NCI-H1417 treated with DMSO at 0.1 percent for 48 hours (cell line): ENCODE results near the gene SHC2.
"Not testable (repeated sequence)": the region's sequence is repeated elsewhere in the genome, so short reads cannot be mapped to it uniquely, and the experiment has no call there.

ENCODE experiments used
- DNase-seq: peaks from one replicate; lab custom pipeline; 2025; lab: John Stamatoyannopoulos, UW

SHC2 gene

DNA sequence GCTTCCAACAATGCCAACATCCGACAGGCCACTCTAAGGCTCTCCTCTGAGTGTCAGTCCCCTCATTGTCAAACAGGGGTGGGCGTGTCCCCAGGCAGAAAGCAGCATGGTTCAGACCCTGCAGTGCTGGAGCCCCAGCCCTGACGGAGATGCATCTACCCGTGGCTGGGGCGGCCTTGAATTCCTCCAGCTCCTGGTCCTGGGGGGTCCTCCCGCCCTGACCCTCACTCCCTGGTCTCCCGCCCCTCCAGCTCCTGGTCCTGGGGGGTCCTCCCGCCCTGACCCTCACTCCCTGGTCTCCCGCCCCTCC, 38.0 kb downstream of the SHC2 start:
- DNase-seq, result not testable (repeated sequence)

DNA sequence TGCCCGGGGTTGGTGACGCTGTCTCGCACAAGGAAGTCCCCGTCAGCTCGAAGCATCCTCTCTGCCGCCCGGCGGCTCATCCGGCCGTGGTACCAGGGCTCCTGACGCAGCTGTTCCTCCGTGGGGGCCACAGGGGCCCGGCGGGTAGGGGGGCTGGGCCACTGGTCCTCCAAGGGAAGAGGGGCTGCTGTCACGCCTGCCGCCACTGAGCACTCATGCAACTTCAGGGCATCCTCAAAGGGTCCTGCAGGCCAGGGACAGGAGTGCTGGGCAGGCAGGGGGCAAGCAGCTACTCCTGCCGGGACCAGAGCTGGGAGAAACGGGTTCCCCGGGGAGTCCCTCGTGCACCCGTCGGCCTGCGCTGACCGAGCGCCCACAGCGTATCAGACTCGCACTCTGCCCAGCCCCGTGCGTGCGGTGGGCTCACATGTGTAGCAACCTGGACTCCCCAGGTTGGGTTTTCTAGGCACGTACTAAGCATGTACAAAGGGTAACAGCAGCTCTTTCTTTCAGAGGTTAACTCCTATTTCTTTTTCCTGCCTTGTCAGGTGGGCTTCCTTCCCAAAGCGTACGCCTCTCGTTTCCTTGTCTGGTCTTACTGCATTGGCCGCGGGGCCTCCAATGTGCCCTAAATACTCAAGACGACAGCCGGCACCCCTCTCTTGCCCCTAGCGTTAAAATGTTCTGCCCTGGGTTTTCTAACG, 38.5 kb downstream of the SHC2 start:
- no peak for DNase-seq

DNA sequence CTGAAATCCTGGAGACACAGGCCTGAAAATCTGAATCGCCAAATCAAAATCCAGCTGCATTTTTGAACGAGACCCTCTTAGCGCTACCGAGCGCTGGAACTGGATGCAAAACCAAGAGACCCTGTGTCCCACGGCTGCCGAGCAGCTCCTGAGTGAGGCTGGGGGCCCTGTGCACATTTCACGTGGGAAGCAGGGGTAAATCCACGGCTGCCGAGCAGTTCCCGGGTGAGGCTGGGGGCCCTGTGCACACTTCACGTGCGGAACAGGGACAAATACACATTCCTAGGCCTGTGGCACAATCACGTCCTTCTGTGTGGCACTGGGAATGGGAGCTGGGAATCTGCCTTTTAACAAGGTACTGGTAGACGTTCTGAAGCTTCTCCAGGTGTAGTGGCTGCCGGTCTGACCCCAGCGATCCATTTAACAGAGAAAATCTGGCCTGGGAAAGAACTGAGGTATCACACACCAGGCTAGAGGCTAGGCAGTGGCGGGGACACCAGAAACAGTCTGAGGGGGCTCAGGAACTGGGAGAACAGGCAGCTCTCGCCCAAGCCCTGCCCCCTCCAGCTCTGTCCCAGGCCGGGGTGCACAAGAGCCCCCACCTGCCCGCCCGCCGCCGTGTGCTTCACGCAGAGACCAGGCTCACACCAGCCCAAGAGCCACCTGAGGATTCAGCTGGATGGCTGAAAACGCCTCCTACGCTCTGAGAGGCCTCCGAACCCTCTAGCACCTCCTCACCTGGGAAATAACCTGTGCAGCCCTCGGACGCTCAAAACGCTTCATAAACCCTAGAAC, 40.9 kb downstream of the SHC2 start:
- no peak for DNase-seq

DNA sequence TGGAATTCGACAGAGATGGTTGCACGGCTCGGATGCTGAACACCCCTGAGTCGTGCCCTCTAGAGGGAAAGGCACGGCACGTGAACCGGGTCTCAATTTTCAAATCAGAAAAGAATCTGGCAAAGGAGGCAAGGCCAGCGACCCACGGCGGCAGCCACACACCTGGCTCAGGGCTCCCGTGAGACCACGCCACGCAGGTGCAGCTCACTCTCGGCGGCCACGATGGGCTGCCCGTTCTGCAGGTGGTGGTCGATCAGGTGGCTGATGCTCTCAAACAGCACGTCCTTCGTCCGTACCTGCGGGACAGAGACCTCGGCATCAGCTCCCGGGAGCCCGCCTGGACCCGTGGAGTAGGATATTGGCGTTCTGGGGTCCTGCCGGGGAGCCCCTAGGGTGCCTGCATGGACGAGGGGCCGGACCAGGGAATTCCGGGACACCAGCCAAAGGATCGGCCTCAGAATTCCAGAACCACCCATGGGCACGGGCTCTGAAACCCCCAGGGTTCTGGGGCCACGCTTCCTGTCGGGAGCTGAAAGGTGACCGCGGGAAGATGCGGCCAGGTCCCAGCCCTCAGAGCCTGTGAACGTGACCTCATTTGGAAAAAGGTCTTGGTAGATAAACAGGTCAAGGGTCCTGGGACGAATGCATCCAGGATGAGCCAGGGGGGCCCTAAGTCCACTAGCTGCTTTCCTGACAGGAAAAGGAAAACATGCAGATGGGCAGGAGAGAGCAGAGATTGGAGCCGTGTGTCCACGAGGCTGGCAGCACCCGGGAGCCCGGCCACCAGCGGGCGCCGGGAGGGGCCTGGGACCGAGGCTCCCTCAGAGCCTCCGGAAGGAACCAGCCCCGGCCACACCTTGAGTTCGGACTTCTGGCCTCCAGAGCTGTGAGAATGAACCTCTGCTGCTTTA, 41.8 kb downstream of the SHC2 start:
- DNase-seq, result no peak

DNA sequence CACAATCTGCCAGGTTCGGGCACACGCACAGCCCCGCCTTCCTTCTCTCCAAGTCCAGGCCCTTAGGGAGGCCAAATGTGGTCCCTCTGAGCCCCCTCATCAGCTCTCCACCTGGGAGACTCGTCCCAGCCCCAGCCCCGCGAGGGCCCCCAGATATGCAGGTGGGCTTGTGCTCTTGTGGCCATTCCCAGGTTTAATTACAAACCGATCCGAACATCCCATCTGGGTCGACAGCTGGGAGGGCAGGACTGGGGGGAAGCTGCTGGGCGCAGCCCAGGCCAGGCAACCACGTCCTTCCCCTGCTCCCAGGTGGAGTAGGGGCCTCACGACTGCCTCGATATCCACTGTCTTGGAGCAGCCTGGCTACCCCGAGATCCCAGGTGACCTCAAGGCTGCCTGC, 44.4 kb downstream of the SHC2 start:
- no peak for DNase-seq

DNA sequence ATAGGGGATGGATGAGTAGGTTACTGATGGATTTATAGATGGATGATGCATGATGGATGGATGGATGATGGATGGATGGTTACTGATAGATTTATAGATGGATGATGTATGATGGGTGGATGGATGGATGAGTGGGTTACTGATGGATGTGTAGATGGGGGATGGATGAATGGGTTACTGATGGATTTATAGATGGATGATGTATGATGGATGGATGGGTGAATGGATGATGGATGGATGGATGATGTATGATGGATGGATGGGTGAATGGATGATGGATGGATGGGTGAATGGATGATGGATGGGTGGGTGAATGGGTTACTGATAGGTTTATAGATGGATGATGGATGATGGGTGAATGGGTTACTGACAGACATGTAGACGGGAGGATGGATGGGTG, 45.5 kb downstream of the SHC2 start:
- DNase-seq, result no peak

DNA sequence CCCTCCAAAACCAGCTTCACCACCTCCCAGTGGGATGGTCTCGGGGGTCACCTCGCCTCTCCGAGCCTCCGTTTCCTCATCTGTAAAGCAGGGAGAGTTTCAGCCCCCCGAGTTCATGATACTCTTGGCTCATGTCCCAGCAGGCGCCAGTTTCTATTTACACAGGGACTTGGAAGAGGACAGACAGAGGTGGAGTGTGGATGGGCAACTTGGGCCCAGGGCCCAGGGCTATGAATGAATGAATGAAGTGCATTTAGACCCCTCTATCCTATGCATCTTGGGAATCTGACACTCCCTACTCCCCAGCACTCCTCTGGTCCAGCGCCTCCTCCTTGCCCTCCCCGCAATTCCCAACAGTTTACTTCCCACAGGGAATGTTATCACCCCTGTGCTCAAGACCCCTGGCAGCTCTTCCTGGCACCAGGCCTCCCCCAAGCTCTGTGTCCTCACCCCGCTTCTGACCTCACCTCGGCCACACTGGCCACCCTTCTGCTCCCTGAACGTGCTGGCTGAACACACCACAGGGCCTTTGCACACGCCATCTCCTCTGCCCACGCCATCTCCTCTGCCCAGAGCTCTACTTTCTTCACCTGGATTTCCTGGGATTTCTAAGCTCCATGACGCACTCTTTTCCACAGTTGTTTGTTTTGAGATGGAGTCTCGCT, 46.9 kb downstream of the SHC2 start:
- DNase-seq, result no peak

DNA sequence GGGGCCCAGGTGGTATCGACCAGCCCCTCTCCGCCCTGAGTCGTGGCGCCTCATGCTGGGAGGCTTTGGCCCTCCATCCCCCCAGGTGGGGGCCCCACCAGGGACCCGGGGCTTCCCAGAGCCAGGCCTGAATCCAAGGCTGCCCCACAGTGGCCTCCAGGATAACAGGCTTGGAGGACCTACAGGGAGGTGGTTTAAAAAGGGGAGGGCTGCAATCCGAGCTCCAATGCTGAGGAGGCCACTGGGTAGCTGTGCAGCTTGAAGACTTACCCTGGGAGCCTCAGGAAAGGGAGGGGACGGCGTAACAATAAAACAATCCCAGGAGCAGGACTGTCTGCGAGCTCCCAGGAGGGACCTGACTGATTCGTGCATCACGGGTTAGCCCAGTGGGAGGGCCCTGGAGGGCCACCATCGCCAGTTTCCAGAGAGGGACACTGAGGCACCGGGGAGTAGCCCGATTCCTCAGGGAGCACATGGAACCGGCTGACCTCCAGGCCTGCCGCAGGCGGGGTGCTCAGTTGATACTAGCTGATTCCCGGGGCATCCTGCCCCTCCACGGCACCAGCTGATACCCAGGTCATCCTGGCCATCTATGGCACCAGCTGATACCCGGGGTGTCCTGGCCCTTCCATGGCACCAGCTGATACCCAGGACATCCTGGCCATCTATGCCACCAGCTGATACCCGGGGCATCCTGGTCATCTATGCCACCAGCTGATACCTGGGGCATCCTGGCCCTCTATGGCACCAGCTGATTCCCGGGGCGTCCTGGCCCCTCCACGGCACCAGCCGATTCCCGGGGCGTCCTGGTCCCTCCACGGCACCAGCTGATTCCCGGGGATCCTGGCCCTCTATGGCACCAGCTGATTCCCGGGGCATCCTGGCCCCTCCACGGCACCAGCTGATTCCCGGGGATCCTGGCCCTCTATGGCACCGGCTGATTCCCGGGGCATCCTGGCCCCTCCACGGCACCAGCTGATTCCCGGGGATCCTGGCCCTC, 48.2 kb downstream of the SHC2 start:
- no peak for DNase-seq

DNA sequence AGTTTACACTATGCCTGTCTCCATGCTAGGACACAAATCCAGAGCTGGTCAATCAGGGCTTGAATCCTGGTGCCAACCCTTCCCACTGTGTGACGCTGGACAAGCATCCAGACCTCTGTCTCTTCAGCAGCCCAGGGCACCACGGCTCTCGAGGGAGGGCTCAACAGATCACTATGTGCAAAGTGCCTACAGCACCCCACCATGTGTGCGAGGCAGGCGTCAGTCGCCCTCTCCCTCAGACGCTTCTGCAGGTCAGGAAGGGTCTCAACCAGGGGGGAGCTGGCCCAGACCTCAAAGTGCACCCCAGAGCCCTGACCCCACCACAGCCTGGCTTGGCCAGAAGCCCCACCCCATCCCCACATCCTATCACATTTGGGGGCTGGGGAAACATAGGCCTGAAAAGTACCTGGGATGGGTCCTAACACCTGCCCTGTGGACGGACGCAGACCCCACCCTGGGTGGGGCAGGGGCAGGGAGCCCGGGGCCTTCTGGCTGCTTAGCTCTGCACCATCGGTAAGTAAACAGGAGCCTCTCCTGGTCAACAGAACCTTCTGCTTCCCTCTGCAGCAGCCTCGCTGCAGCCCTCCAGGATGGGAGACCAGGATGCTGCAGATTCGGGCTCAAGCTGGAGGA, 49.0 kb downstream of the SHC2 start:
- no peak for DNase-seq

DNA sequence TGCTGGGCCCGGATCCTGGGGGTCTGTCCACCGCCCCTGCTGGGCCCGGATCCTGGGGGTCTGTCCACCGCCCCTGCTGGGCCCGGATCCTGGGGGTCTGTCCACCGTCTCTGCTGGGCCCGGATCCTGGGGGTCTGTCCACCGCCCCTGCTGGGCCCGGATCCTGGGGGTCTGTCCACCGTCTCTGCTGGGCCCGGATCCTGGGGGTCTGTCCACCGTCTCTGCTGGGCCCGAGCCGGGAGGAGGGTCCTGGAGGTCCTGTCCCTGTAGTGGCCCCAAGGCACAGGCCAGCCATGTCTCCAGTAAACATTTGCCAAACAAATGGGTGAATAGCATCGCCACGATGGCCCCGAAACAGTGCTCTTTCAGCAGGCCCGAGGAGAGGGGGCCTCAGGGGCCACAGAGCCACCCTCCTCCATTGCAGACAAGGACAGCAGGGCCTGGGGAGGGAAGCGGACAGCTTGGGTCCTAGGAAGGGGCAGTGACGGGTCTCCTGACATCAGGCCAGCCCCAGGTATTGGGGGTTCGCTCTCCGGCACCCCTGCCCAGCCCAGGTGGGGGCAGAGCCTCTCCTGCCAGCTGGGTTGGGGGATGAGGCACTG, 49.6 kb downstream of the SHC2 start:
- not testable (repeated sequence) for DNase-seq

DNA sequence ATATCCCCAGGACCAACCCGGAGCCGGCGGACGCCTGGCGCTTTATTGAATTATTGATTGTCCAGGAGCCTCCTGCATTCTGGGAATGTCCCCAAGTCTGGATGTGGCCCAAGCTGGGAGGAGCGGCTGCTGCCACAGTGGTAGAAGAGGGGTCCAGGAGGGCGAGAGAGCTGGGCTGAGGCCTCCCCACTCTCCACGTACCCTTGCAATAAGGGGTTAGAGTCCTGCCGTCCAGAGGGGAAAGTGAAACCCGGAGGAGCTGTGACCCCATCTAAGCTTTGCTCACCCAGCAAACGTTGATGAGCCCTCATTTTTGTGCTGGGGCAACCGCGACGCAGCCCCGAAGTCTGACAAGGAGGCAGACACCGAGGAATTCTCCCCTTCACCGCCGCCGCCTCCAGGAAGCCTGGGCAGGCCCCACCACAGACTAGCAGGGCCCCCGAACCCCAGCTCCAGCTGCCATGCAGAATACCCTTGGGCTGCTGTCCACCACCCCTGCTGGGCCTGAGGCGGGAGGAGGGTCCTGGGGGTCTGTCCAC, 50.5 kb downstream of the SHC2 start:
- DNase-seq, result no peak

DNA sequence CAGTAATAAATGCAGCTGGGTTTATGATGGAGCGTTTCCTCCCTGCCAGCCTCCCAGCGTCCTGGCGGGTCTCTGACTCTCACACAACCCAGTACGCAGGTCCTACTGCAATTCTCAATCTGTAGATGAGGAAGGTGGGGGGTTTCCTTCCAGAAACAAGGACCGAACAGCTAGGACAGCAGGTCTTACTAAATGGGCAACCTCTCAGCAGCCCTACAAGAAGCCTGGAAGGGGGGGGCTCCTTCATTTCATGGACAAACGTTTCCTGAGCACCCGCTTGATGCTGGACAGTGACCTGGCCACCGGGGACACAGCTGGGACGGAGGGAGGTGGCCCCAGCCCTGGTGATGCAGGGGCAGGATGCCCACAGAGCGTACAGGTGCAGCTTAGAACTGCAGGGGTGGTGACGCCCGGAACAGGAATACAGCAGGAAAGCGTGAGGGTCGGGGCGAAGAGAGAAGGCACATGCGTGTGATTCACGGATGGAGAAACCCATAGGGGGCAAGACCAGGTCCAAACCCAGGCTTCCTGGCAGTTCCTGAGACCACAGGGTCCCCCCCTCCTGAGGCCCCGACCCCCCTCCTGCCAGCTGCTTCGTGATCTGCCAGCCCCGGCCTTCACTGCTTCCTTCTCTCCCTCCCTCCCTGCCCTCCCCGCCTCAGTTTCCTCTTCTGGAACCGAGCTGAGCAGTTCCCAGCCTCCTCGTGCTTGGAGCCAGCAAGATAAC, 51.2 kb downstream of the SHC2 start:
- DNase-seq, result no peak

DNA sequence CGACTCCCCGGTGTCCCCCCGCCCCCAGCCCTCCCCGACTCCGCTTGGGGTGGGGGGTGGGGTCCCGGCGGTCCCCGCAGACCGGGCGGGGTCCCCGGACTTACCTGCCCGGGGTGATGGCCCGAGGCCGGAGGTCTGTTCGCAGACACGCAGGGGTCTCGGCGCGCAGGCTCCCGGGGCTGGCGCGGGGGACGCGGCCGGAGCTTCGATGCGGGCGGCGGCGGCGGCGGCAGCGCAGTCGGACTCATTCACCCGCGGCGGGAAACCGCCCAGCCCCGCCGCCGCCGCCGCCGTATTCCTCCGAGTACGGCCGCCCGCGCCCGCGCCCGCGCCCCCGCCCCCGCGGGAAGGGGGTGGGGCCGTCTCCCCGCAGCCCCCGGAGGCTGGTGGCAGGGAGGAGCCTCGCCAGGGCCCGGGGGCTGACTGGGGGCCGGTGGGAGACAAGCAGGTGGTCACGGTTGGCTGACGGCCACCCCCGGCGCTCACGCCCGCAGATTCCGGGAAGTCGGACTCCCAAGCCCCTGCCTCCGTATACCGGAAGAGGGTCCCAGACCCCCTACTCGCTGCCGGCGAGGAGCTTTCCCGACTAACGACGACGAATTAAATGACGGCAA, 51.8 kb downstream of the SHC2 start, which contains the start of gene C2CD4C:
TSS of gene C2CD4C (minus strand) at position 246 of the 614 bp plus-strand sequence. CDS start 786 bp downstream, outside the sequence.
- DNase-seq, result no peak

DNA sequence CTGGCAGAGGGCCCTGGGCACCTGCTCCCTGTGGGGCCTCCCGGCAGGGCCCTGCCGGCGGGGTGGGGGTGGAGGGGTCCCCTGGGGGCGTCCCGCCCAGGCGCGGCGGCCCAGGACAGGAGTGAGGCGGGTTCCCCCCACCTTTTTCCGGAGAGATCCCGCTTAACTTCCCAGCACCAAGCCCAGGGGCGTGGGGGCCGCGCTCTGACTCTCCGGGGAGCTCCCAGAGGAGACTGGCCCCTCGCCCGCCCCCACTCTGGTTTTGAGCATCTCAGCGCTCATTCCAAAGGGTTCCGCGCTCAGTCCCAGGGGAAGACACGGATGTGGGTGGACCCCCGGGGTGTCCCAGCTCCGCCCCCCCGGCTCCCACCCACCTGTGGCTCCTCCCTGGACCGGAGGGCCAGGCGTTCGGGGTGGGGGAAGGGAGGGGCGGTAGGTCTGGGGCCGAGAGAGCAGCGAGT, 52.4 kb downstream of the SHC2 start:
- DNase-seq, result no peak

DNA sequence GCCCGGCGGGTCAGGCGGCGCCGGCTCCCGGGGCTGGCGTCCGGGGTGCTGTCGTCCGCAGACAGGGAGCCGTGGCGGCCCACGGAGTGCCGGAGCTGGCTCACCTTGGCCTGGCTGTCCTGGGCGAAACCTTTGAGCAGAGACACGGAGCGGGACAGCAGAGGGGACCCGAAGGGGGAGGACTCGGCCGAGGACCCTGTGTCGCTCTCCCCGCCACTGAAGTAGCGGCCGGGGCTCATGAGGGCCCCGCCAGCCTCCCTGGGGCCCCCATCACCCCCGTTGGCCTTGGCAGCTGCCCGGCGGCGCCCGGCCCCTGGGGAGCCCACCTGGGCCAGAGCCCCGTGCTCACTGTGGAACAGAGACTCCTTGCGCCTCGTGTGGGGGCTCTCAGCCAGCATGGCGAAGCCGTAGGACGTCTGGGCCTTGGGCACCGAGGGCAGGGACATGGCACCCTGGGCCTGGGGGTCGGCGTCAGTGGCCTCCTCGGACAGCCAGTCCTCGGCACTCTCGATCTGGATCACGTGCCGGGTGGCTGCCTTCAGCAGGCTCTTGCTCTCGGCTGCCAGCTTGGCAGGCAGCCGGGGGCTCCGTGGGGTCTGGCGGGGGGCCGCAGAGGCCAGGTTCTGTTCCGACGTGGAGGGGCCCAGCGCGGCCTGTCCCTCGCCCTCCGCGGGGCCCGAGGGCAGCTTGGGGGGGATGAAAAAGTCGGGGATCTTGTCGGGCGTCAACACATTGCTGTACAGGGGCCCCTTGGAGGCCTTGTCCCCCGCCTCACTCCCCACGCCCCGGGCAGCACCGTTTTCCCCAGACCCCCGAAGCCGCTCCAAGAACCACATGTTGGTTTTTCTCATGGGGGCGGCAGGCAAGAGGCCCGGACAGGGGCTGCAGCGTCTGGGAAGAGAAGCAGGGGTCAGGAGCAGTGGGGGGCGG, 53.1 kb downstream of the SHC2 start:
- DNase-seq, result no peak

DNA sequence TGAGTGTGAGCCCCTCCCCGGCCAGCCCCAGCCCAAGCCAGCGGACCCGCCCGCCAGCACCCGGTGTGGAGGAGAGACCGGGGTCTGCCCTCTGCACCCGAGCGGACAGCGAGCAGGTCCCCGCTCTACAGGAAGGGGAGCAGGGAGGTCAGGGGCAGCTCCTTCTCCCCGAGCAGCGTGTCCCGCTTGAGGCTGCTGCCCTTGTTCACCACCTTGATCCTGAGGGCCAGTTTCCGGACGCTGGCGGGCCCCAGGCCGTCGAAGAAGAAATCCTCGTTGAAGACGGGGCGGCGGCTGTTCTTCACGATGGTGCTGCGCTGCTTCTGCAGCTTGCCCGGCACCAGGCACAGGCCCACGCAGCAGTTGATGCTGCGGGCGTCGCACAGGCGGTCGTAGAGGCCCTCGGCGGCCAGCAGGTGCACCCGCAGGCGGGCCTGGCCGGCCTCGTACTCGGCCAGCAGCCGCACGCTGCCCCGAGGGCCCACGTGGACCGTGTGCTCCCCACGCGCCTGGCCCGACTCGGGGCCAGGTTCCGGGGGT, 53.8 kb downstream of the SHC2 start:
- no peak for DNase-seq
